Pancreas (tissue), 10 donors: ENCODE data around the gene ZNF585A. TPM values are rescaled to one million over a fixed set of nuclear protein-coding genes. Genes with fewer than 3 reads are reported as not detected.

Experiments
- ATAC-seq, 4 donors: fragments of 200-7000 bp; cut with Tn5 transposase; one replicate each; pipeline versions ENCODE4 v1.8.0 to v1.9.1; 2020; ENCODE audit warnings: mild to moderate bottlenecking in 4 of 4, moderate library complexity in 4 of 4
- DNase-seq, 6 donors: peaks; one replicate each; pipeline ENCODE4 v3.0.0-alpha.2; 2020
- FAIRE-seq: peaks from 2 replicates; lab custom pipeline; 2012; peaks lifted over from hg19 to GRCh38; lab: Jason Lieb, UNC
- H3K27ac ChIP-seq, 4 donors: fragments of 200-600 bp; sonication (generic); 1 replicate in 3 of 4; 2 replicates in 1 of 4; pipeline versions ENCODE4 v1.5.0 to v1.8.0; 2020
- H3K27me3 ChIP-seq, 4 donors: fragments of 200-600 bp; one replicate each; pipeline ENCODE4 v1.8.0; 2021
- H3K36me3 ChIP-seq, 3 donors: fragments of 200-600 bp; sonication (generic) in 1 of 3; one replicate each; pipeline versions ENCODE4 v1.5.0 to v1.8.0; 2020 to 2021
- H3K4me1 ChIP-seq, 3 donors: fragments of 200-600 bp; one replicate each; pipeline ENCODE4 v1.8.0; 2021
- H3K4me3 ChIP-seq, 4 donors: fragments of 200-600 bp; sonication (generic) in 2 of 4; one replicate each; pipeline versions ENCODE4 v1.5.0 to v1.8.0; 2020 to 2021
- H3K9me3 ChIP-seq, 4 donors: fragments of 200-600 bp; one replicate each; pipeline ENCODE4 v1.8.0; 2021
- CTCF ChIP-seq, 4 donors: fragments of 200-600 bp; sonication (generic) in 3 of 4; IDR thresholded peaks; one replicate each; pipeline versions ENCODE4 v1.5.0 to v1.8.0; 2021; ENCODE audit warnings: antibody characterized with exemption in 4 of 4
- whole genome bisulfite sequencing, 2 donors: extraction: QIAGEN DNeasy Blood & Tissue Kit; methylation state at CpG; one replicate each; pipeline ENCODE4 v1.1.7; 2013; 5-methylcytosine and 5-hydroxymethylcytosine counted together
- intact Hi-C, 3 donors: fragments of 100-400 bp; cut with DNase I; formaldehyde crosslinking; loops; one replicate each; pipeline versions ENCODE4 v1.11.1 to v1.14.2; 2022
- polyA plus RNA-seq, 2 donors: library from polyadenylated mRNA; stranded (reverse); fragments of 200-250 nt; gene quantifications; one replicate each; pipeline ENCODE4 v1.2.3, GENCODE V29; 2013
- total RNA-seq, 6 donors: library from RNA; stranded (reverse); fragmentation: NEBNext Ultra II Directional in 4 of 6; extraction: Animal tissue kit (Norgen Biotek cat#: 25700) in 4 of 6; gene quantifications; one replicate each; pipeline versions ENCODE4 v1.2.1 to v1.2.4, GENCODE V29; 2021 to 2023
- donor health status: healthy with polysubstance abuse.
- donor health status: DM: no; HTN: no; CAD: no; lungs with moderate emphysema.
- donor health status: DM: no; HTN: no; CAD: no.
- donor health status: control.
- donor health status: control.
- donor health status: Bipolar disorder and iron deficiency.
- donor health status: DM: yes; HTN: yes; CAD: no.
- donor health status: DM: no; HTN: no; CAD: no.
- donor health status: DM: no; HTN: no; CAD: no.
- donor health status: DM: yes; HTN: yes; CAD: no.

ZNF585A gene
- total RNA-seq (1 to 10 TPM; 1.9 to 5.3 (median 3.7) TPM), polyA plus RNA-seq (10 to 100 TPM in 1 of 2 donors, 1 to 10 TPM in 1; 9.0 to 13.0 TPM)

GRCh38 chr19:37172368-37173366 lies at the start of gene ZNF585A:
Gene ZNF585A (minus strand): TSS chr19:37172695. CDS start chr19:37169910, 2,785 bp downstream.
- WGBS, 2 donors: 3 to 4% methylated on average over 30 of the region's 30 CpGs
- intact Hi-C loops: no loop called here
- peak; percentile 100 for ATAC-seq
- peak in 1 of 4 donors; percentile 8 for TF ChIP-seq CTCF (IDR thresholded peaks at IDR 0.05)
- peak; percentile 98 for FAIRE-seq
- peak within 1 kb of the TSS; percentile 43 to 60 (median 48) for H3K4me3 ChIP-seq
- no peaks in the 10 kb centered on the region for H3K36me3 ChIP-seq
- no peaks in the 10 kb centered on the region for H3K27me3 ChIP-seq
- peak within 1 kb of the TSS in 2 of 4 donors; percentile 43 to 57 for H3K27ac ChIP-seq
- H3K9me3 ChIP-seq: no peaks in the 10 kb centered on the region
- no peaks in the 10 kb centered on the region for H3K4me1 ChIP-seq
- peak; percentile 84 to 96 (median 92) for DNase-seq

- Histone ChIP-seq H3K4me3 (no peak overlapping the region), H3K27ac (no peak overlapping the region), H3K27me3 (no peaks in the 10 kb centered on the region), H3K9me3 (no peaks in the 10 kb centered on the region), H3K4me1 (peaks cover 0 to 6% (median 0%) of the 10 kb centered on the region in 3 donors), H3K36me3 (peaks cover 0 to 20% (median 8%) of the 10 kb centered on the region in 3 donors)
- no peak for FAIRE-seq
- TF ChIP-seq CTCF (IDR thresholded peaks at IDR 0.05): no peak
- intact Hi-C loops: no loop called here
- 97 to 100% methylated on average over 2 of the region's 2 CpGs for WGBS, 2 donors
- ATAC-seq: no peak
- DNase-seq: no peak
Measured at GRCh38 chr19:37221136-37221535, 48.6 kb upstream of the ZNF585A start.

- H3K4me3 ChIP-seq: no peak overlapping the region
- intact Hi-C loops: no loop called here
- peaks cover 0 to 6% (median 0%) of the 10 kb centered on the region in 3 donors for H3K4me1 ChIP-seq
- no peak for TF ChIP-seq CTCF (IDR thresholded peaks at IDR 0.05)
- ATAC-seq: no peak
- DNase-seq: no peak
- 95% methylated on average over 3 of the region's 3 CpGs for WGBS, 2 donors
- peaks cover 0 to 12% (median 7%) of the 10 kb centered on the region in 3 donors for H3K36me3 ChIP-seq
- no peak overlapping the region for H3K27ac ChIP-seq
- H3K27me3 ChIP-seq: no peaks in the 10 kb centered on the region
- no peak for FAIRE-seq
- H3K9me3 ChIP-seq: no peaks in the 10 kb centered on the region
Measured at GRCh38 chr19:37220383-37220782, 47.9 kb upstream of the ZNF585A start.

GRCh38 chr19:37218592-37218935 lies 46.1 kb upstream of the ZNF585A start:
- Histone ChIP-seq H3K27ac (peak overlapping the region; percentile 77 to 97 (median 84)), H3K4me1 (peaks cover 0 to 6% (median 0%) of the 10 kb centered on the region in 3 donors), H3K27me3 (no peaks in the 10 kb centered on the region), H3K4me3 (peak overlapping the region; percentile 76 to 92 (median 78)), H3K36me3 (peaks cover 0 to 7% (median 0%) of the 10 kb centered on the region in 3 donors), H3K9me3 (no peaks in the 10 kb centered on the region)
- DNase-seq: no peak
- intact Hi-C loops: no loop called here
- peak in 1 of 4 donors; percentile 15 for ATAC-seq
- WGBS, 2 donors: 6 to 9% methylated on average over 6 of the region's 6 CpGs
- FAIRE-seq: no peak
- TF ChIP-seq CTCF (IDR thresholded peaks at IDR 0.05): no peak
